ENCODE data around the gene GET4.
"Not testable (repeated sequence)": the region's sequence is repeated elsewhere in the genome, so short reads cannot be mapped to it uniquely, and the experiment has no call there.

DNA sequence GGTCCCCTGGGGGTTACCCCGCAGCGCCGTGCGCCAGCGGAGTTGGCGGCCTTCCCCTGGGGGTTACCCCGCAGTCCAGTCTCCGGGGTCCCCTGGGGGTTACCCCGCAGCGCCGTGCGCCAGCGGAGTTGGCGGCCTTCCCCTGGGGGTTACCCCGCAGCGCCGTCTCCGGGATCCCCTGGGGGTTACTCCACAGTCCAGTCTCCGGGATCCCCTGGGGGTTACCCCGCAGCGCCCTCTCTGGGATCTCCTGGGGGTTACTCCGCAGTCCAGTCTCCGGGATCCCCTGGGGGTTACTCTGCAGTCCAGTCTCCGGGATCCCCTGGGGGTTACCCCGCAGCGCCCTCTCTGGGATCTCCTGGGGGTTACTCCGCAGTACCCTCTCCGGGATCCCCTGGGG is 28.6 kb upstream of the GET4 start:
- not testable (repeated sequence) for TF ChIP-seq CTCF (conservative IDR thresholded peaks at IDR 0.05); ZFX (IDR thresholded peaks at IDR 0.05)

All from C4-2B (cell line).